ENCODE results near the gene AHI1.

- peak; percentile 50 for TF ChIP-seq CTCF (IDR thresholded peaks at IDR 0.05)
- TF ChIP-seq YY1 (IDR thresholded peaks at IDR 0.05; ENCODE audit: low read depth) = no peak
- no peak for TF ChIP-seq POLR2AphosphoS5 (IDR thresholded peaks at IDR 0.05; ENCODE audit: low read depth, low read length)
- TF ChIP-seq EZH2phosphoT487 (IDR thresholded peaks at IDR 0.05; ENCODE audit: borderline replicate concordance, low read depth) = no peak
- no peak for TF ChIP-seq JUND (IDR thresholded peaks at IDR 0.05)
- no peak for TF ChIP-seq EP300 (IDR thresholded peaks at IDR 0.05; ENCODE audit: borderline replicate concordance in 1 of 2, low read depth in 1 of 2, low read length in 1 of 2)
- TF ChIP-seq MXI1 (IDR thresholded peaks at IDR 0.05; ENCODE audit: low read depth, low read length) = no peak
- TF ChIP-seq NFIC (IDR thresholded peaks at IDR 0.05; ENCODE audit: borderline replicate concordance) = no peak
- peak; percentile 25; the same call in 1 of the 2 replicates for TF ChIP-seq RAD21 (IDR thresholded peaks at IDR 0.05; ENCODE audit: low read length)
- TF ChIP-seq GATA2 (CRISPR knock-in tag; IDR thresholded peaks at IDR 0.05) = no peak
- no peak for TF ChIP-seq FOXJ3 (CRISPR knock-in tag; IDR thresholded peaks at IDR 0.05)
- TF ChIP-seq RFX5 (IDR thresholded peaks at IDR 0.05; ENCODE audit: low read length) = no peak
- no peak for TF ChIP-seq ELF1 (IDR thresholded peaks at IDR 0.05)
Observed at GRCh38 chr6:135411339-135411738, 86.2 kb downstream of the AHI1 start.
